IMR-90 (cell line): ENCODE measurements around the gene XRCC4. TPM values are rescaled to one million over a fixed set of nuclear protein-coding genes. Genes with fewer than 3 reads are reported as not detected.

Source experiments
- ATAC-seq: fragments of 200-7000 bp; cut with Tn5 transposase; 2 replicates; pipeline ENCODE4 v1.9.1; 2020; ENCODE audit warnings: low read depth, mild to moderate bottlenecking, moderate library complexity
- BruUV-seq: library from RNA; stranded (reverse); fragments of 400-500 nt; replicated peaks from 2 replicates; lab custom pipeline; 2021; lab: Mats Ljungman, UMichigan
- CTCF ChIA-PET: fragments of 300-600 bp; formaldehyde crosslinking; extraction: SDS; loops from one replicate; lab custom pipeline; 2021; ENCODE audit warnings: antibody characterized with exemption; lab: Yijun Ruan, JAX
- POLR2A ChIA-PET: fragments of 300-600 bp; sonication (Branson Sonifier 250); formaldehyde crosslinking; loops from one replicate; lab custom pipeline; 2022; ENCODE audit warnings: antibody characterized with exemption; ENCODE audit not compliant: unreplicated experiment; lab: Charles Lee
- DNase-seq: peaks from one replicate; pipeline ENCODE4 v3.0.0; 2013
- H2AFZ ChIP-seq: replicated peaks from 2 replicates; pipeline ENCODE3; 2013; ENCODE audit warnings: low read length, mild to moderate bottlenecking; ENCODE audit not compliant: poor library complexity
- H2AK5ac ChIP-seq: 2 replicates; pipeline ENCODE4 v1.6.1; 2013; ENCODE audit warnings: low read depth, low read length, inconsistent platforms
- H2AK9ac ChIP-seq: replicated peaks from 2 replicates; pipeline ENCODE3; 2013; ENCODE audit warnings: mild to moderate bottlenecking, low read depth, low read length, moderate library complexity; ENCODE audit not compliant: poor library complexity
- H2BK120ac ChIP-seq: 2 replicates; pipeline ENCODE4 v1.6.1; 2013; ENCODE audit warnings: low read depth, low read length, inconsistent platforms
- H2BK15ac ChIP-seq: 3 replicates; pipeline ENCODE4 v1.6.1; 2013; ENCODE audit warnings: low read depth, low read length, inconsistent platforms
- H2BK20ac ChIP-seq: 2 replicates; pipeline ENCODE4 v1.6.1; 2013; ENCODE audit warnings: low read depth, mild to moderate bottlenecking, inconsistent platforms, low read length, moderate library complexity
- H2BK5ac ChIP-seq: 2 replicates; pipeline ENCODE4 v1.6.1; 2013; ENCODE audit warnings: mild to moderate bottlenecking, low read depth, low read length, inconsistent platforms; ENCODE audit not compliant: poor library complexity, severe bottlenecking
- H3K14ac ChIP-seq: replicated peaks from 2 replicates; pipeline ENCODE4 v1.6.1; 2013; ENCODE audit warnings: low read depth, low read length, inconsistent platforms
- H3K18ac ChIP-seq: 2 replicates; pipeline ENCODE4 v1.6.1; 2013; ENCODE audit warnings: low read depth, low read length, control low read depth
- H3K23ac ChIP-seq: 2 replicates; pipeline ENCODE4 v1.6.1; 2013; ENCODE audit warnings: low read depth, low read length, inconsistent platforms
- H3K27ac ChIP-seq: 2 replicates; pipeline ENCODE4 v1.5.1; 2013; ENCODE audit warnings: mild to moderate bottlenecking, control low read depth, low read length; ENCODE audit not compliant: insufficient read depth
- H3K27me3 ChIP-seq: 2 replicates; pipeline ENCODE4 v1.6.1; 2013; ENCODE audit warnings: low read length; ENCODE audit not compliant: control insufficient read depth, insufficient read depth
- H3K36me3 ChIP-seq: 2 replicates; pipeline ENCODE4 v1.6.1; 2013; ENCODE audit warnings: low read length, mixed read lengths; ENCODE audit not compliant: control insufficient read depth, insufficient read depth
- H3K4ac ChIP-seq: 2 replicates; pipeline ENCODE4 v1.6.1; 2013; ENCODE audit warnings: low read depth, low read length, inconsistent platforms
- H3K4me1 ChIP-seq: 2 replicates; pipeline ENCODE4 v1.6.1; 2013; ENCODE audit warnings: low read length, mixed read lengths; ENCODE audit not compliant: control insufficient read depth, insufficient read depth
- H3K4me2 ChIP-seq: 2 replicates; pipeline ENCODE4 v1.6.1; 2013; ENCODE audit warnings: low read depth, mild to moderate bottlenecking, control low read depth, low read length, moderate library complexity
- H3K4me3 ChIP-seq: 2 replicates; pipeline ENCODE4 v1.5.1; 2013; ENCODE audit warnings: low read depth, mild to moderate bottlenecking, control low read depth, low read length, moderate library complexity; ENCODE audit not compliant: insufficient read depth
- H3K56ac ChIP-seq: 2 replicates; pipeline ENCODE4 v1.6.1; 2013; ENCODE audit warnings: low read length, inconsistent platforms; ENCODE audit not compliant: insufficient read depth; ENCODE audit errors: extremely low read depth
- H3K79me1 ChIP-seq, 2 experiments: 2 replicates each; pipeline ENCODE4 v1.6.1; 2013; ENCODE audit warnings: low read length in 2 of 2, inconsistent platforms in 1 of 2, low read depth in 1 of 2
- H3K9ac ChIP-seq: 2 replicates; pipeline ENCODE4 v1.6.1; 2013; ENCODE audit warnings: low read depth, low read length, control low read depth
- H3K9me1 ChIP-seq: 2 replicates; pipeline ENCODE4 v1.6.1; 2013; ENCODE audit warnings: low read length, inconsistent platforms; ENCODE audit not compliant: insufficient read depth
- H3K9me3 ChIP-seq: 2 replicates; pipeline ENCODE4 v1.6.1; 2013; ENCODE audit warnings: low read length; ENCODE audit not compliant: control insufficient read depth, insufficient read depth
- H4K20me1 ChIP-seq: 2 replicates; pipeline ENCODE4 v1.6.1; 2013; ENCODE audit warnings: low read length, inconsistent platforms; ENCODE audit not compliant: insufficient read depth
- H4K5ac ChIP-seq: 2 replicates; pipeline ENCODE4 v1.6.1; 2013; ENCODE audit warnings: mild to moderate bottlenecking, low read depth, low read length, control low read depth
- H4K8ac ChIP-seq, 2 experiments: 2 replicates each; pipeline ENCODE4 v1.6.1; 2013; ENCODE audit warnings: low read depth in 2 of 2, low read length in 2 of 2, control low read depth in 1 of 2, inconsistent platforms in 1 of 2
- H4K91ac ChIP-seq: 2 replicates; pipeline ENCODE4 v1.6.1; 2013; ENCODE audit warnings: low read depth, low read length, inconsistent platforms; ENCODE audit not compliant: insufficient read depth
- BHLHE40 ChIP-seq: fragments of 150-350 bp; IDR thresholded peaks from 2 replicates; pipeline ENCODE4 v1.6.1; 2016; ENCODE audit warnings: mild to moderate bottlenecking, low read depth, low read length
- CEBPB ChIP-seq: IDR thresholded peaks from 2 replicates; pipeline ENCODE4 v1.6.1; 2012; ENCODE audit warnings: low read depth, low read length, improper control_type of control experiment
- CHD1 ChIP-seq: IDR thresholded peaks from 2 replicates; pipeline ENCODE4 v1.6.1; 2012; ENCODE audit warnings: low read depth, low read length, improper control_type of control experiment
- ELK1 ChIP-seq: fragments of 150-350 bp; IDR thresholded peaks from 2 replicates; pipeline ENCODE4 v1.6.1; 2016; ENCODE audit warnings: low read depth, mild to moderate bottlenecking, low read length, moderate library complexity, borderline replicate concordance
- SMC3 ChIP-seq: fragments of 150-350 bp; IDR thresholded peaks from 2 replicates; pipeline ENCODE4 v1.6.1; 2016; ENCODE audit warnings: low read depth, mild to moderate bottlenecking, antibody characterized with exemption, low read length, moderate library complexity
- USF2 ChIP-seq: fragments of 150-350 bp; IDR thresholded peaks from 2 replicates; pipeline ENCODE4 v1.6.1; 2017; ENCODE audit warnings: mild to moderate bottlenecking, antibody characterized with exemption, low read length, low read depth
- WGBS, 2 experiments: methylation state at CpG; one replicate each; pipeline versions ENCODE4 v1.1.5 to v1.1.7; 2013; ENCODE audit warnings: missing lambda C conversion rate in 2 of 2; ENCODE audit not compliant: insufficient read length in 1 of 2; ENCODE audit errors: extremely low coverage in 2 of 2; 5-methylcytosine and 5-hydroxymethylcytosine counted together
- dilution Hi-C: fragments of 300-500 bp; cut with HindIII; formaldehyde crosslinking; loops from one replicate; pipeline ENCODE4 v1.14.3; 2018; ENCODE audit warnings: low sequenced_read_pairs; ENCODE audit not compliant: unreplicated experiment
- in situ Hi-C: fragments of 300-500 bp; cut with MboI; formaldehyde crosslinking; loops from 3 replicates; pipeline ENCODE4 v1.14.3; 2019; ENCODE audit warnings: low sequenced_read_pairs, inconsistent platforms, mixed read lengths
- intact Hi-C: fragments of 100-400 bp; cut with micrococcal nuclease; formaldehyde crosslinking; loops from 2 replicates; pipeline ENCODE4 v1.10.0; 2022
- polyA plus RNA-seq, 3 experiments: library from polyadenylated mRNA; depleted of rRNA; stranded (reverse); fragments of >200 nt; gene quantifications; 2 replicates each; pipeline ENCODE4 v1.2.3, GENCODE V29; 2012; ENCODE audit warnings: low replicate concordance in 1 of 3
- total RNA-seq: library from RNA; depleted of rRNA; stranded (reverse); fragments of >200 nt; gene quantifications from 2 replicates; pipeline ENCODE4 v1.2.3, GENCODE V29; 2012

Gene XRCC4
- total and polyA plus RNA-seq, 2 of the 4 experiments (the other 2 are of a cell fraction): 3.5 to 4.7 TPM

GRCh38 chr5:83192947-83193346 lies 115.6 kb downstream of the XRCC4 start:
- Histone ChIP-seq H4K91ac (no peak overlapping the region), H4K5ac (no peak overlapping the region), H3K9me3 (no peaks in the 10 kb centered on the region), H3K79me1 (no peaks in the 10 kb centered on the region; a peak in 1 of 4 replicates), H3K9ac (no peak overlapping the region), H2BK120ac (no peak overlapping the region), H3K23ac (no peak overlapping the region), H2AK9ac (no peak overlapping the region), H3K4me2 (no peak overlapping the region), H3K4me1 (no peaks in the 10 kb centered on the region), H3K4ac (no peak overlapping the region), H3K56ac (no peak overlapping the region), H4K8ac (no peak overlapping the region), H2AFZ (no peak overlapping the region), H3K9me1 (peaks cover 4% of the 10 kb centered on the region; the same call in 1 of the 2 replicates), H3K14ac (no peak overlapping the region), H3K27ac (no peak overlapping the region), H3K27me3 (no peaks in the 10 kb centered on the region), H2BK20ac (no peak overlapping the region), H3K4me3 (no peak overlapping the region), H2BK5ac (no peak overlapping the region), H3K18ac (no peak overlapping the region), H2AK5ac (no peak overlapping the region), H4K20me1 (no peaks in the 10 kb centered on the region), H3K36me3 (no peaks in the 10 kb centered on the region), H2BK15ac (no peak overlapping the region)
- dilution Hi-C loops (no loop called here), in situ Hi-C loops (no loop called here), intact Hi-C loops (no loop called here)
- DNase-seq (no peak), ATAC-seq (no peak)
- WGBS, 2 experiments: no CpG with 5 or more reads among the region's 5 CpGs
- no TSS peak for BruUV-seq
- ChIA-PET POLR2A (no interaction called here), CTCF (no interaction called here)
- TF ChIP-seq BHLHE40 (no peak), USF2 (no peak), SMC3 (no peak), CEBPB (no peak), CHD1 (no peak), ELK1 (no peak)
